ENCODE measurements around the gene LYPD3.

LYPD3 gene

GRCh38 chr19:43486412-43486811, 21.0 kb upstream of the LYPD3 start:
- Histone ChIP-seq H3K27me3 (ENCODE audit: control insufficient read depth in 1 of 2, insufficient read depth in 2 of 2, low read length in 2 of 2) (no peaks in the 10 kb centered on the region), H3K36me3 (ENCODE audit: control insufficient read depth in 2 of 2, insufficient read depth in 2 of 2, low read length in 2 of 2) (peaks cover 0 to 6% of the 10 kb centered on the region in 2 donors), H3K4me3 (ENCODE audit: low read length in 2 of 2) (no peak overlapping the region), H3K9ac (ENCODE audit: low read length in 2 of 2) (no peak overlapping the region), H3K4me1 (ENCODE audit: control insufficient read depth, insufficient read depth, low read length) (no peaks in the 10 kb centered on the region), H3K27ac (ENCODE audit: low read length) (no peak overlapping the region), H3K9me3 (ENCODE audit: control insufficient read depth in 2 of 2, low read length in 2 of 2) (no peaks in the 10 kb centered on the region)

- no peaks in the 10 kb centered on the region for H3K9me3 ChIP-seq (ENCODE audit: control insufficient read depth in 2 of 2, low read length in 2 of 2)
- no peaks in the 10 kb centered on the region for H3K4me1 ChIP-seq (ENCODE audit: control insufficient read depth, insufficient read depth, low read length)
- H3K4me3 ChIP-seq (ENCODE audit: low read length in 2 of 2): no peak overlapping the region
- H3K27me3 ChIP-seq (ENCODE audit: control insufficient read depth in 1 of 2, insufficient read depth in 2 of 2, low read length in 2 of 2): no peaks in the 10 kb centered on the region
- H3K9ac ChIP-seq (ENCODE audit: low read length in 2 of 2): no peak overlapping the region
- no peak overlapping the region for H3K27ac ChIP-seq (ENCODE audit: low read length)
- peaks cover 0 to 6% of the 10 kb centered on the region in 2 donors for H3K36me3 ChIP-seq (ENCODE audit: control insufficient read depth in 2 of 2, insufficient read depth in 2 of 2, low read length in 2 of 2)
Observed at GRCh38 chr19:43485951-43486350, 20.5 kb upstream of the LYPD3 start.

- H3K27ac ChIP-seq (ENCODE audit: low read length): no peak overlapping the region
- no peaks in the 10 kb centered on the region for H3K27me3 ChIP-seq (ENCODE audit: control insufficient read depth in 1 of 2, insufficient read depth in 2 of 2, low read length in 2 of 2)
- H3K4me3 ChIP-seq (ENCODE audit: low read length in 2 of 2): no peak overlapping the region
- H3K4me1 ChIP-seq (ENCODE audit: control insufficient read depth, insufficient read depth, low read length): no peaks in the 10 kb centered on the region
- H3K36me3 ChIP-seq (ENCODE audit: control insufficient read depth in 2 of 2, insufficient read depth in 2 of 2, low read length in 2 of 2): peaks cover 0 to 4% of the 10 kb centered on the region in 2 donors
- H3K9me3 ChIP-seq (ENCODE audit: control insufficient read depth in 2 of 2, low read length in 2 of 2): no peaks in the 10 kb centered on the region
- H3K9ac ChIP-seq (ENCODE audit: low read length in 2 of 2): no peak overlapping the region
Observed at GRCh38 chr19:43483281-43483680, 17.9 kb upstream of the LYPD3 start.

- Histone ChIP-seq H3K4me1 (ENCODE audit: control insufficient read depth, insufficient read depth, low read length) (no peaks in the 10 kb centered on the region), H3K36me3 (ENCODE audit: control insufficient read depth in 2 of 2, insufficient read depth in 2 of 2, low read length in 2 of 2) (peaks cover 0 to 8% of the 10 kb centered on the region in 2 donors), H3K4me3 (ENCODE audit: low read length in 2 of 2) (no peak overlapping the region), H3K9me3 (ENCODE audit: control insufficient read depth in 2 of 2, low read length in 2 of 2) (no peaks in the 10 kb centered on the region), H3K27ac (ENCODE audit: low read length) (no peak overlapping the region), H3K27me3 (ENCODE audit: control insufficient read depth in 1 of 2, insufficient read depth in 2 of 2, low read length in 2 of 2) (no peaks in the 10 kb centered on the region), H3K9ac (ENCODE audit: low read length in 2 of 2) (no peak overlapping the region)
Observed at GRCh38 chr19:43482193-43482592, 16.8 kb upstream of the LYPD3 start.

- no peak overlapping the region for H3K9ac ChIP-seq (ENCODE audit: low read length in 2 of 2)
- H3K9me3 ChIP-seq (ENCODE audit: control insufficient read depth in 2 of 2, low read length in 2 of 2): no peaks in the 10 kb centered on the region
- H3K36me3 ChIP-seq (ENCODE audit: control insufficient read depth in 2 of 2, insufficient read depth in 2 of 2, low read length in 2 of 2): peaks cover 0 to 8% of the 10 kb centered on the region in 2 donors
- no peaks in the 10 kb centered on the region for H3K4me1 ChIP-seq (ENCODE audit: control insufficient read depth, insufficient read depth, low read length)
- no peaks in the 10 kb centered on the region for H3K27me3 ChIP-seq (ENCODE audit: control insufficient read depth in 1 of 2, insufficient read depth in 2 of 2, low read length in 2 of 2)
- H3K27ac ChIP-seq (ENCODE audit: low read length): no peak overlapping the region
- H3K4me3 ChIP-seq (ENCODE audit: low read length in 2 of 2): no peak overlapping the region
Observed at GRCh38 chr19:43481701-43482100, 16.3 kb upstream of the LYPD3 start.

GRCh38 chr19:43480574-43480973, 15.2 kb upstream of the LYPD3 start:
- Histone ChIP-seq H3K4me3 (ENCODE audit: low read length in 2 of 2) (no peak overlapping the region), H3K9ac (ENCODE audit: low read length in 2 of 2) (no peak overlapping the region), H3K27me3 (ENCODE audit: control insufficient read depth in 1 of 2, insufficient read depth in 2 of 2, low read length in 2 of 2) (no peaks in the 10 kb centered on the region), H3K36me3 (ENCODE audit: control insufficient read depth in 2 of 2, insufficient read depth in 2 of 2, low read length in 2 of 2) (peaks cover 0 to 8% of the 10 kb centered on the region in 2 donors), H3K4me1 (ENCODE audit: control insufficient read depth, insufficient read depth, low read length) (peaks cover under 1% of the 10 kb centered on the region), H3K9me3 (ENCODE audit: control insufficient read depth in 2 of 2, low read length in 2 of 2) (no peaks in the 10 kb centered on the region), H3K27ac (ENCODE audit: low read length) (no peak overlapping the region)

- Histone ChIP-seq H3K27me3 (ENCODE audit: control insufficient read depth in 1 of 2, insufficient read depth in 2 of 2, low read length in 2 of 2) (no peaks in the 10 kb centered on the region), H3K9me3 (ENCODE audit: control insufficient read depth in 2 of 2, low read length in 2 of 2) (no peaks in the 10 kb centered on the region), H3K4me1 (ENCODE audit: control insufficient read depth, insufficient read depth, low read length) (peaks cover 3% of the 10 kb centered on the region), H3K4me3 (ENCODE audit: low read length in 2 of 2) (no peak overlapping the region), H3K9ac (ENCODE audit: low read length in 2 of 2) (no peak overlapping the region), H3K36me3 (ENCODE audit: control insufficient read depth in 2 of 2, insufficient read depth in 2 of 2, low read length in 2 of 2) (peaks cover 0 to 8% of the 10 kb centered on the region in 2 donors), H3K27ac (ENCODE audit: low read length) (no peak overlapping the region)
Observed at GRCh38 chr19:43479961-43480561, 14.7 kb upstream of the LYPD3 start.

GRCh38 chr19:43479226-43479625, 13.8 kb upstream of the LYPD3 start:
- Histone ChIP-seq H3K27me3 (ENCODE audit: control insufficient read depth in 1 of 2, insufficient read depth in 2 of 2, low read length in 2 of 2) (no peaks in the 10 kb centered on the region), H3K4me3 (ENCODE audit: low read length in 2 of 2) (no peak overlapping the region), H3K27ac (ENCODE audit: low read length) (no peak overlapping the region), H3K9ac (ENCODE audit: low read length in 2 of 2) (no peak overlapping the region), H3K4me1 (ENCODE audit: control insufficient read depth, insufficient read depth, low read length) (peaks cover 11% of the 10 kb centered on the region), H3K9me3 (ENCODE audit: control insufficient read depth in 2 of 2, low read length in 2 of 2) (no peaks in the 10 kb centered on the region), H3K36me3 (ENCODE audit: control insufficient read depth in 2 of 2, insufficient read depth in 2 of 2, low read length in 2 of 2) (peaks cover 0 to 8% of the 10 kb centered on the region in 2 donors)

GRCh38 chr19:43478323-43478722, 12.9 kb upstream of the LYPD3 start:
- H3K4me1 ChIP-seq (ENCODE audit: control insufficient read depth, insufficient read depth, low read length): peaks cover 12% of the 10 kb centered on the region
- no peak overlapping the region for H3K4me3 ChIP-seq (ENCODE audit: low read length in 2 of 2)
- no peak overlapping the region for H3K9ac ChIP-seq (ENCODE audit: low read length in 2 of 2)
- no peaks in the 10 kb centered on the region for H3K9me3 ChIP-seq (ENCODE audit: control insufficient read depth in 2 of 2, low read length in 2 of 2)
- H3K27ac ChIP-seq (ENCODE audit: low read length): no peak overlapping the region
- no peaks in the 10 kb centered on the region for H3K27me3 ChIP-seq (ENCODE audit: control insufficient read depth in 1 of 2, insufficient read depth in 2 of 2, low read length in 2 of 2)
- H3K36me3 ChIP-seq (ENCODE audit: control insufficient read depth in 2 of 2, insufficient read depth in 2 of 2, low read length in 2 of 2): peaks cover 0 to 8% of the 10 kb centered on the region in 2 donors

GRCh38 chr19:43476606-43477005, 11.2 kb upstream of the LYPD3 start:
- Histone ChIP-seq H3K9me3 (ENCODE audit: control insufficient read depth in 2 of 2, low read length in 2 of 2) (no peaks in the 10 kb centered on the region), H3K4me3 (ENCODE audit: low read length in 2 of 2) (no peak overlapping the region), H3K4me1 (ENCODE audit: control insufficient read depth, insufficient read depth, low read length) (peaks cover 12% of the 10 kb centered on the region), H3K27ac (ENCODE audit: low read length) (no peak overlapping the region), H3K36me3 (ENCODE audit: control insufficient read depth in 2 of 2, insufficient read depth in 2 of 2, low read length in 2 of 2) (peaks cover 0 to 6% of the 10 kb centered on the region in 2 donors), H3K9ac (ENCODE audit: low read length in 2 of 2) (no peak overlapping the region), H3K27me3 (ENCODE audit: control insufficient read depth in 1 of 2, insufficient read depth in 2 of 2, low read length in 2 of 2) (no peaks in the 10 kb centered on the region)

GRCh38 chr19:43474986-43475705, 9.7 kb upstream of the LYPD3 start:
- Histone ChIP-seq H3K27me3 (ENCODE audit: control insufficient read depth in 1 of 2, insufficient read depth in 2 of 2, low read length in 2 of 2) (no peaks in the 10 kb centered on the region), H3K4me1 (ENCODE audit: control insufficient read depth, insufficient read depth, low read length) (peaks cover 12% of the 10 kb centered on the region), H3K9ac (ENCODE audit: low read length in 2 of 2) (peak overlapping the region; percentile 79 to 81), H3K4me3 (ENCODE audit: low read length in 2 of 2) (peak overlapping the region; percentile 76 to 78), H3K36me3 (ENCODE audit: control insufficient read depth in 2 of 2, insufficient read depth in 2 of 2, low read length in 2 of 2) (peaks cover 0 to 4% of the 10 kb centered on the region in 2 donors), H3K27ac (ENCODE audit: low read length) (peak overlapping the region; percentile 84), H3K9me3 (ENCODE audit: control insufficient read depth in 2 of 2, low read length in 2 of 2) (no peaks in the 10 kb centered on the region)
